Measurements from ENCODE around the gene RAVER1. TPM values are rescaled to one million over a fixed set of nuclear protein-coding genes. Genes with fewer than 3 reads are reported as not detected.
A peak's percentile ranks its signal among the peaks of the same experiment; 100 is the strongest.

RAVER1 gene
- total RNA-seq, 4 donors from 2014 or later, result 7.4 to 42.4 (median 16.4) TPM

- Histone ChIP-seq H3K9me3 (no peaks in the 10 kb centered on the region), H3K36me3 (no peaks in the 10 kb centered on the region), H3K27ac (no peak overlapping the region), H3K4me3 (peak overlapping the region; percentile 8 to 13), H3K4me1 (peaks cover 0 to 36% of the 10 kb centered on the region in 2 donors), H3K27me3 (peaks cover 46 to 71% of the 10 kb centered on the region in 2 donors)
- TF ChIP-seq POLR2A (IDR thresholded peaks at IDR 0.05) (no peak), CTCF (IDR thresholded peaks at IDR 0.05) (no peak)
- intact Hi-C loops (cut with DNase I; ENCODE audit: low total_unique reads), result no loop called here
- no peak for DNase-seq
These were observed 41.6 kb downstream of the RAVER1 start for GRCh38 chr19:10291554-10292205.

- intact Hi-C loops (cut with DNase I; ENCODE audit: low total_unique reads), result no loop called here
- DNase-seq, result peak in 1 of 2 donors; percentile 36
- Histone ChIP-seq H3K27ac (no peak overlapping the region), H3K9me3 (no peaks in the 10 kb centered on the region), H3K36me3 (no peaks in the 10 kb centered on the region), H3K4me1 (peaks cover 0 to 32% of the 10 kb centered on the region in 2 donors), H3K4me3 (peak overlapping the region; percentile 8 to 13), H3K27me3 (peaks cover 46 to 71% of the 10 kb centered on the region in 2 donors)
- TF ChIP-seq CTCF (IDR thresholded peaks at IDR 0.05) (no peak), POLR2A (IDR thresholded peaks at IDR 0.05) (no peak)
These were observed 42.3 kb downstream of the RAVER1 start for GRCh38 chr19:10290876-10291553.

GRCh38 chr19:10290357-10290875, 42.9 kb downstream of the RAVER1 start:
- DNase-seq, result no peak
- peaks cover 0 to 31% of the 10 kb centered on the region in 2 donors for H3K4me1 ChIP-seq
- H3K27ac ChIP-seq, result no peak overlapping the region
- no peaks in the 10 kb centered on the region for H3K9me3 ChIP-seq
- H3K4me3 ChIP-seq, result no peak overlapping the region
- H3K27me3 ChIP-seq, result peaks cover 44 to 65% of the 10 kb centered on the region in 2 donors
- no peaks in the 10 kb centered on the region for H3K36me3 ChIP-seq
- no peak for TF ChIP-seq POLR2A (IDR thresholded peaks at IDR 0.05)
- TF ChIP-seq CTCF (IDR thresholded peaks at IDR 0.05), result no peak
- intact Hi-C loops (cut with DNase I; ENCODE audit: low total_unique reads), result no loop called here

GRCh38 chr19:10289836-10290356, 43.4 kb downstream of the RAVER1 start, which contains the start of gene ICAM5:
Gene ICAM5, plus strand, starts transcription at chr19:10289952. Its CDS starts 92 bp downstream, at chr19:10290044.
- Histone ChIP-seq H3K27me3 (peaks cover 39 to 60% of the 10 kb centered on the region in 2 donors), H3K27ac (no peak within 1 kb of the TSS), H3K4me3 (peak within 1 kb of the TSS in 1 of 2 donors; percentile 11), H3K9me3 (no peaks in the 10 kb centered on the region), H3K4me1 (peaks cover 0 to 31% of the 10 kb centered on the region in 2 donors), H3K36me3 (no peaks in the 10 kb centered on the region)
- intact Hi-C loops (cut with DNase I; ENCODE audit: low total_unique reads), result no loop called here
- DNase-seq, result no peak
- TF ChIP-seq POLR2A (IDR thresholded peaks at IDR 0.05), result no peak
- no peak for TF ChIP-seq CTCF (IDR thresholded peaks at IDR 0.05)

Measured in uterus (tissue), 4 donors.